ENCODE data around the gene NPIPA8. TPM values are rescaled to one million over a fixed set of nuclear protein-coding genes. Genes with fewer than 3 reads are reported as not detected.
"Not testable (repeated sequence)": the region's sequence is repeated elsewhere in the genome, so short reads cannot be mapped to it uniquely, and the experiment has no call there.

NPIPA8 gene
- total RNA-seq, 2 donors from 2014 or later = 0.43 to 18.8 TPM

- DNase-seq (ENCODE audit: low spot score); intact Hi-C loops (cut with DNase I): not testable (repeated sequence)
Observed at GRCh38 chr16:18290959-18291358, 45.6 kb downstream of the NPIPA8 start.

GRCh38 chr16:18286342-18286741 is 50.2 kb downstream of the NPIPA8 start:
- DNase-seq (ENCODE audit: low spot score); intact Hi-C loops (cut with DNase I): not testable (repeated sequence)

GRCh38 chr16:18280319-18280718 is 56.2 kb downstream of the NPIPA8 start:
- DNase-seq (ENCODE audit: low spot score); intact Hi-C loops (cut with DNase I): not testable (repeated sequence)

GRCh38 chr16:18276756-18277155 is 59.8 kb downstream of the NPIPA8 start:
- intact Hi-C loops (cut with DNase I); DNase-seq (ENCODE audit: low spot score): not testable (repeated sequence)

GRCh38 chr16:18270171-18270570 is 66.4 kb downstream of the NPIPA8 start:
- DNase-seq (ENCODE audit: low spot score); intact Hi-C loops (cut with DNase I): not testable (repeated sequence)

Small RNA genes within 50 kb of the gene (microRNA-seq; reads per million reads assigned to microRNA genes)
- gene MIR6511A4 (ENCODE audit: borderline microRNAs expressed in 2 of 2) = 0 reads per million in 2 donors
- gene MIR6770-3 (ENCODE audit: borderline microRNAs expressed in 2 of 2) = 0 reads per million in 2 donors

Other genes starting within 250 kb of the NPIPA8 start
- gene NOMO2, start 225.4 kb upstream of the NPIPA8 start, total RNA-seq = 100 to 1,000 TPM; 100 to 141 TPM